MCF 10A (cell line): ENCODE measurements around the gene TARDBP. TPM values are rescaled to one million over a fixed set of nuclear protein-coding genes. Genes with fewer than 3 reads are reported as not detected.

Source experiments
- BruUV-seq: library from RNA; stranded (reverse); fragments of 400-500 nt; replicated peaks from 2 replicates; lab custom pipeline; 2021; lab: Mats Ljungman, UMichigan
- CTCF ChIA-PET: fragments of 300-600 bp; sonication (Branson Sonifier 250); formaldehyde crosslinking; extraction: SDS; loops from one replicate; lab custom pipeline; 2021; ENCODE audit warnings: antibody characterized with exemption, inconsistent platforms; lab: Yijun Ruan, JAX
- POLR2A ChIA-PET: fragments of 300-600, 350-650 bp; sonication (Branson Sonifier 250); formaldehyde crosslinking; extraction: SDS; loops from one replicate; lab custom pipeline; 2020; ENCODE audit warnings: antibody characterized with exemption, inconsistent platforms; lab: Yijun Ruan, JAX
- DNase-seq: peaks from one replicate; pipeline ENCODE4 v3.0.0-alpha.2; 2018; ENCODE audit not compliant: unreplicated experiment
- H3K27ac Mint-ChIP-seq: one replicate; pipeline ENCODE4 v1.8.0; 2022; ENCODE audit warnings: mild to moderate bottlenecking, low read depth, mixed read lengths; ENCODE audit not compliant: unreplicated experiment
- H3K27me3 Mint-ChIP-seq: one replicate; pipeline ENCODE4 v1.8.0; 2022; ENCODE audit warnings: mixed read lengths; ENCODE audit not compliant: insufficient read depth, unreplicated experiment
- H3K36me3 Mint-ChIP-seq: one replicate; pipeline ENCODE4 v1.8.0; 2022; ENCODE audit warnings: mild to moderate bottlenecking, moderate library complexity, mixed read lengths; ENCODE audit not compliant: insufficient read depth, unreplicated experiment
- H3K4me1 Mint-ChIP-seq: one replicate; pipeline ENCODE4 v1.8.0; 2022; ENCODE audit warnings: mixed read lengths; ENCODE audit not compliant: insufficient read depth, unreplicated experiment
- H3K4me3 Mint-ChIP-seq: one replicate; pipeline ENCODE4 v1.8.0; 2022; ENCODE audit warnings: mild to moderate bottlenecking, moderate library complexity, mixed read lengths; ENCODE audit not compliant: unreplicated experiment
- H3K9me3 Mint-ChIP-seq: one replicate; pipeline ENCODE4 v1.8.0; 2022; ENCODE audit warnings: mixed read lengths; ENCODE audit not compliant: unreplicated experiment
- intact Hi-C: fragments of 100-400 bp; cut with micrococcal nuclease; formaldehyde crosslinking; loops from 2 replicates; pipeline ENCODE4 v1.14.1; 2022
- total RNA-seq: library from RNA; stranded (reverse); gene quantifications from 2 replicates; pipeline ENCODE4 v1.2.3, GENCODE V29; 2022
- TF ChIP-seq, protein P1 (sequence below): fragments of 200-600 bp; IDR thresholded peaks from one replicate; pipeline ENCODE4 v1.8.0; 2022; ENCODE audit warnings: antibody characterized with exemption, mild to moderate bottlenecking; ENCODE audit not compliant: unreplicated experiment

The TARDBP gene
- total RNA-seq, 1 experiment from 2014 or later = 144 TPM

DNA sequence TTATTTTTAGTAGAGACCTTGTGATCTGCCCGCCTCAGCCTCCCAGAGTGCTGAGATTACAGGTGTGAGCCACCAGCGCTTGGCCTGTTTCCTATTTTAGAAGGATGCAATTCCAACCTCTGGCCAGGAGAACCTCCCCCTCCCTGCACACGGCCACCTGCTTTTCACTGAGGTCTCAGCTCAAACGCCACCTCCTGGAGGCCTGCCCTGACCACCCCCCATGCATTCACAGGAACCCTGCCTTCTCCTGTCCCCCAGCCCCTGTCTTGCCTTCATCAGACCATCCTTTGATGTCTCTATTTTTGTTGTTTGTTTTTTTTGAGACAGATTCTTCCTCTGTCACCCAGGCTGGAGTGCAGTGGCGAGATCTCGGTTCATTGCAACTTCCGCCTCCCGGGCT is 45.0 kb downstream of the TARDBP start:
- TF ChIP-seq, protein P1, sequence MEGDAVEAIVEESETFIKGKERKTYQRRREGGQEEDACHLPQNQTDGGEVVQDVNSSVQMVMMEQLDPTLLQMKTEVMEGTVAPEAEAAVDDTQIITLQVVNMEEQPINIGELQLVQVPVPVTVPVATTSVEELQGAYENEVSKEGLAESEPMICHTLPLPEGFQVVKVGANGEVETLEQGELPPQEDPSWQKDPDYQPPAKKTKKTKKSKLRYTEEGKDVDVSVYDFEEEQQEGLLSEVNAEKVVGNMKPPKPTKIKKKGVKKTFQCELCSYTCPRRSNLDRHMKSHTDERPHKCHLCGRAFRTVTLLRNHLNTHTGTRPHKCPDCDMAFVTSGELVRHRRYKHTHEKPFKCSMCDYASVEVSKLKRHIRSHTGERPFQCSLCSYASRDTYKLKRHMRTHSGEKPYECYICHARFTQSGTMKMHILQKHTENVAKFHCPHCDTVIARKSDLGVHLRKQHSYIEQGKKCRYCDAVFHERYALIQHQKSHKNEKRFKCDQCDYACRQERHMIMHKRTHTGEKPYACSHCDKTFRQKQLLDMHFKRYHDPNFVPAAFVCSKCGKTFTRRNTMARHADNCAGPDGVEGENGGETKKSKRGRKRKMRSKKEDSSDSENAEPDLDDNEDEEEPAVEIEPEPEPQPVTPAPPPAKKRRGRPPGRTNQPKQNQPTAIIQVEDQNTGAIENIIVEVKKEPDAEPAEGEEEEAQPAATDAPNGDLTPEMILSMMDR = no peak
- DNase-seq = no peak
- POLR2A ChIA-PET = interaction anchor here (1.4 to 1.6 kb wide), 2 partner anchors 42 to 205 kb away, joined by 5 read pairs; partner anchors contain the start of genes EXOSC10 and MTOR
- no peaks in the 10 kb centered on the region for H3K9me3 Mint-ChIP-seq
- CTCF ChIA-PET = interaction anchor here (0.6 to 2.3 kb wide), 4 partner anchors 20 to 588 kb away, joined by 3 to 18 read pairs (median 6); no protein-coding TSS in a partner anchor
- intact Hi-C loops = no loop called here
- BruUV-seq = no TSS peak
- no peak overlapping the region for H3K27ac Mint-ChIP-seq
- H3K27me3 Mint-ChIP-seq = no peaks in the 10 kb centered on the region
- peaks cover 65% of the 10 kb centered on the region for H3K36me3 Mint-ChIP-seq
- H3K4me3 Mint-ChIP-seq = no peak overlapping the region
- peaks cover 7% of the 10 kb centered on the region for H3K4me1 Mint-ChIP-seq

DNA sequence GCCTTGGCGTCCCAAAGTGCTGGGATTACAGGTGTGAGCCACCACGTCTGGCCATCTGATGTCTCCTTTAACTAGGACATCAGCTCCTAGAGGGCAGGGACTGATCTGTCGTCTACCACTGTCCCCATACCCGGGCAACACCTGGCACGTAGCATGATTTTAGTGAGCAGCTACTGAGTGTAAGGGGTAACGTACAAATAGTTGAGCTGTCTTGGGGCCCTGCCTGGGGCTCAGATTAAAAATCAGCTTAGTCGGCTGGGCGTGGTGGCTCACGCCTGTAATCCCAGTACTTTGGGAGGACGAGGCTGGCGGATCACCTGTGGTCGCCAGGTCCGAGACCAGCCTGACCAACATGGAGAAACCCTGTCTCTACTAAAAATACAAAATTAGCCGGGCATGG is 45.6 kb downstream of the TARDBP start:
- TF ChIP-seq, protein P1 = no peak
- peak overlapping the region; percentile 97 for H3K4me3 Mint-ChIP-seq
- H3K27me3 Mint-ChIP-seq = no peaks in the 10 kb centered on the region
- peaks cover 65% of the 10 kb centered on the region for H3K36me3 Mint-ChIP-seq
- ChIA-PET POLR2A (interaction anchor here (0.7 to 1.6 kb wide), 3 partner anchors 15 to 205 kb away, joined by 3 to 5 read pairs (median 5); partner anchors contain the start of genes EXOSC10 and MTOR), CTCF (interaction anchor here (0.7 to 1.4 kb wide), 3 partner anchors 15 to 174 kb away, joined by 4 to 9 read pairs (median 4); no protein-coding TSS in a partner anchor)
- intact Hi-C loops = no loop called here
- BruUV-seq = no TSS peak
- no peaks in the 10 kb centered on the region for H3K9me3 Mint-ChIP-seq
- peaks cover 7% of the 10 kb centered on the region for H3K4me1 Mint-ChIP-seq
- H3K27ac Mint-ChIP-seq = no peak overlapping the region
- no peak for DNase-seq

- TSS peak; percentile 23 for BruUV-seq
- no peaks in the 10 kb centered on the region for H3K27me3 Mint-ChIP-seq
- no peaks in the 10 kb centered on the region for H3K9me3 Mint-ChIP-seq
- intact Hi-C loops = no loop called here
- peaks cover 67% of the 10 kb centered on the region for H3K36me3 Mint-ChIP-seq
- H3K4me1 Mint-ChIP-seq = peaks cover 7% of the 10 kb centered on the region
- ChIA-PET CTCF (interaction anchor here (0.7 to 1.4 kb wide), 3 partner anchors 16 to 173 kb away, joined by 4 to 9 read pairs (median 4); no protein-coding TSS in a partner anchor), POLR2A (interaction anchor here (0.7 to 1.6 kb wide), 3 partner anchors 16 to 204 kb away, joined by 3 to 5 read pairs (median 5); partner anchors contain the start of genes EXOSC10 and MTOR)
- no peak for DNase-seq
- TF ChIP-seq, protein P1 = no peak
- peak overlapping the region; percentile 97 for H3K4me3 Mint-ChIP-seq
- H3K27ac Mint-ChIP-seq = peak overlapping the region; percentile 92
Observed at GRCh38 chr1:11058595-11059154, 46.2 kb downstream of the TARDBP start.
